ENCODE results near the gene TIMM10B.

- TF ChIP-seq MAZ (IDR thresholded peaks at IDR 0.05; ENCODE audit: borderline replicate concordance, low read depth, low read length) (no peak), SMC3 (IDR thresholded peaks at IDR 0.05) (no peak), CTCF (IDR thresholded peaks at IDR 0.05) (no peak), PBX3 (IDR thresholded peaks at IDR 0.05) (no peak), RCOR1 (IDR thresholded peaks at IDR 0.05; ENCODE audit: low read depth, low read length) (no peak), ZSCAN20 (CRISPR knock-in tag; IDR thresholded peaks at IDR 0.05) (no peak), REST (IDR thresholded peaks at IDR 0.05) (no peak), POLR2A (IDR thresholded peaks at IDR 0.05; ENCODE audit: low read length) (no peak), CHD2 (IDR thresholded peaks at IDR 0.05; ENCODE audit: low read length, partially characterized antibody) (no peak), RAD21 (conservative IDR thresholded peaks at IDR 0.05 in 1 of 2, IDR thresholded peaks at IDR 0.05 in 1 of 2) (no peak)
Measured at GRCh38 chr11:6485661-6486060, 4.4 kb downstream of the TIMM10B start.
